Lower lobe of right lung (tissue), 2 donors: Measurements from ENCODE around the gene TMEM250. TPM values are rescaled to one million over a fixed set of nuclear protein-coding genes. Genes with fewer than 3 reads are reported as not detected.

Experiments
- ATAC-seq, 2 donors: fragments of 200-7000 bp; cut with Tn5 transposase; one replicate each; pipeline ENCODE4 v1.9.1; 2020 to 2022; ENCODE audit warnings: mild to moderate bottlenecking in 2 of 2, moderate library complexity in 2 of 2
- DNase-seq: peaks from one replicate; pipeline ENCODE4 v3.0.0-alpha.2; 2020
- H3K27ac ChIP-seq: fragments of 200-600 bp; one replicate; pipeline ENCODE4 v1.8.0; 2022
- H3K27me3 ChIP-seq: fragments of 200-600 bp; one replicate; pipeline ENCODE4 v1.8.0; 2022; ENCODE audit warnings: low read depth
- H3K36me3 ChIP-seq: fragments of 200-600 bp; one replicate; pipeline ENCODE4 v1.8.0; 2022; ENCODE audit warnings: mild to moderate bottlenecking
- H3K4me1 ChIP-seq: fragments of 200-600 bp; one replicate; pipeline ENCODE4 v1.8.0; 2022
- H3K4me3 ChIP-seq: fragments of 200-600 bp; one replicate; pipeline ENCODE4 v1.8.0; 2022; ENCODE audit warnings: mild to moderate bottlenecking
- H3K9me3 ChIP-seq: fragments of 200-600 bp; one replicate; pipeline ENCODE4 v1.8.0; 2022
- CTCF ChIP-seq: fragments of 200-600 bp; IDR thresholded peaks from one replicate; pipeline ENCODE4 v1.8.0; 2022; ENCODE audit warnings: antibody characterized with exemption, mild to moderate bottlenecking
- intact Hi-C: fragments of 100-400 bp; cut with DNase I; formaldehyde crosslinking; loops from one replicate; pipeline ENCODE4 v1.11.0; 2022
- total RNA-seq: library from RNA; stranded (reverse); fragmentation: NEBNext Ultra II Directional; extraction: Animal tissue kit (Norgen Biotek cat#: 25700); gene quantifications from one replicate; pipeline ENCODE4 v1.2.1, GENCODE V29; 2021
- donor health status: DM: no; HTN: yes; CAD: no; lungs with severe emphysema.

Gene TMEM250
- total RNA-seq, 1 donor from 2014 or later = 31.2 TPM

GRCh38 chr9:136084063-136084944 lies 34.4 kb downstream of the TMEM250 start:
- H3K9me3 ChIP-seq = no peaks in the 10 kb centered on the region
- intact Hi-C loops = no loop called here
- peak; percentile 44 for DNase-seq
- H3K4me1 ChIP-seq = peaks cover 77% of the 10 kb centered on the region
- no peak overlapping the region for H3K27ac ChIP-seq
- no peaks in the 10 kb centered on the region for H3K27me3 ChIP-seq
- no peak for ATAC-seq
- TF ChIP-seq CTCF = no peak
- peaks cover 4% of the 10 kb centered on the region for H3K36me3 ChIP-seq
- H3K4me3 ChIP-seq = no peak overlapping the region

DNA sequence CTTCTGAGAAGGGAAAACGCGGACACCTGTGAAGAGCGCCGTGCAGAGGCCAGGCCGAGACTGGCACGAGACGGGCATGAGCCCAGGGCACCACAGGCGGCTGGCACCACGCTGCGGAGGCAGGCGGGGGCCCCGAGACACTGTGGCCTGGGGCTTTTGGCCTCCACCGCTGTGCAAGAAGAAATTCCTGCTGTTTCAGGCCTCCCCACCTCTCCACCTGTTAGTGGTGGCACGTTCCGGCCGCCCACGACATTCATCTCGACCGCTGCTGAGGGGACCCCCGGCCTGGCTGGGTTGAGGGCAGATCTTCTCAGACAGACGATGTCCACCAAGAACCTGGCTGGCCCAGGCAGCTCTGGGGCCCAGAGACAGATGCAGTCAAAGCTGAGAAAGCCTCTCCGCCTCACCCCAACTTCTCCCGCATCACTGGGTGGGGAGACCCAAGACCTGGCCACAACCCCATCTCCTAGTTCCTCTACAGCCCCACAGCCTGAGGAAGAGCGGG lies 35.1 kb downstream of the TMEM250 start:
- TF ChIP-seq CTCF = no peak
- ATAC-seq = no peak
- peak; percentile 33 for DNase-seq
- no peak overlapping the region for H3K4me3 ChIP-seq
- no peaks in the 10 kb centered on the region for H3K27me3 ChIP-seq
- H3K9me3 ChIP-seq = no peaks in the 10 kb centered on the region
- intact Hi-C loops = no loop called here
- peaks cover 4% of the 10 kb centered on the region for H3K36me3 ChIP-seq
- no peak overlapping the region for H3K27ac ChIP-seq
- peaks cover 77% of the 10 kb centered on the region for H3K4me1 ChIP-seq

DNA sequence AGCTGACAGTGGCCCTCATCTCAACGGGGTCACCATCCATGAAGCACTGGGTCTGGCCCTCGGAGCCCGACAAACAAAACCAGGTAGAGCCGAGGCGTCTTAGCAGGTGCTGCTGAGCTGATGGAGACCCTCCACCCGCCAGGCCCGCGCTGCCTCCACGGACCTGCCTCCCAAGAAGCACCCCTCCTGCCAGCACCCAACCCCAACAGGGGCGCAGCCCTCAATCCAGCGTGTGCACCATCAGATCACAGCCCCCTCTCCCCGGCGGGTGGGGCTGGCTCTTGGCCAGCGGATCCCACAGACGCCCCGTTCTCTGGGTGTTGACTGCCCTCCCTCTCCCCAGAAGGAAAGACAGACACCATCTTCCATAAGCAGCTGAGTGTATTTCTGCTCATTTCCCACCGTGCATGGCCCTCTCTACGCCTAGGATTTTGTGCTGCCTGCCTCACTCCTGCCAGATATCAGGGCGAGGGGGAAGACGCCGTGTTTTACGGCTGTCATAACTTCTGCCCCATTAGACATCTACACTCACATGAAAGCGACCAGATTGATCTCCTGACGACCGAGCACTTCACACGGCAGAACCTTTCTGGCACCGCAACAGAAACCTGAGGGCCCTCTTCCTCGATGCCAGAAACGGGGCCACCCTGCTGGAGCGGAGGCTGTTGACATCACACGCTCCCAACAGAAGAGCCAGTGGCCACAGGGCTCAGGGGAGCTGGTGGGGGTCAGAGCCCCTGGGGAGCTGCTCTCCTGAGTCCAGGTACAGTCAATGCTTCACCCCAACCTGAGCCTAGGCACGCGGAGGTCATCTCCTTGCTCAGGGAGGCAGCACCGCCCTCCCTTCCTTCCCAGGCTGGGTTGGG lies 35.9 kb downstream of the TMEM250 start:
- no peak for TF ChIP-seq CTCF
- no peak overlapping the region for H3K4me3 ChIP-seq
- DNase-seq (peak; percentile 36), ATAC-seq (no peak)
- no peaks in the 10 kb centered on the region for H3K9me3 ChIP-seq
- H3K27me3 ChIP-seq = no peaks in the 10 kb centered on the region
- no peak overlapping the region for H3K27ac ChIP-seq
- intact Hi-C loops = no loop called here
- peaks cover 72% of the 10 kb centered on the region for H3K4me1 ChIP-seq
- H3K36me3 ChIP-seq = peaks cover 4% of the 10 kb centered on the region

- DNase-seq = peak; percentile 38
- H3K27ac ChIP-seq = no peak overlapping the region
Observed at GRCh38 chr9:136081826-136082495, 36.7 kb downstream of the TMEM250 start.

More at GRCh38 chr9:136081826-136082495, 36.7 kb downstream of the TMEM250 start:
- H3K9me3 ChIP-seq = no peaks in the 10 kb centered on the region
- no peak for ATAC-seq
- TF ChIP-seq CTCF = no peak
- H3K27me3 ChIP-seq = no peaks in the 10 kb centered on the region
- intact Hi-C loops = no loop called here
- peaks cover 4% of the 10 kb centered on the region for H3K36me3 ChIP-seq
- peaks cover 67% of the 10 kb centered on the region for H3K4me1 ChIP-seq
- no peak overlapping the region for H3K4me3 ChIP-seq
